ENCODE data around the gene SYTL2.

The SYTL2 gene

DNA sequence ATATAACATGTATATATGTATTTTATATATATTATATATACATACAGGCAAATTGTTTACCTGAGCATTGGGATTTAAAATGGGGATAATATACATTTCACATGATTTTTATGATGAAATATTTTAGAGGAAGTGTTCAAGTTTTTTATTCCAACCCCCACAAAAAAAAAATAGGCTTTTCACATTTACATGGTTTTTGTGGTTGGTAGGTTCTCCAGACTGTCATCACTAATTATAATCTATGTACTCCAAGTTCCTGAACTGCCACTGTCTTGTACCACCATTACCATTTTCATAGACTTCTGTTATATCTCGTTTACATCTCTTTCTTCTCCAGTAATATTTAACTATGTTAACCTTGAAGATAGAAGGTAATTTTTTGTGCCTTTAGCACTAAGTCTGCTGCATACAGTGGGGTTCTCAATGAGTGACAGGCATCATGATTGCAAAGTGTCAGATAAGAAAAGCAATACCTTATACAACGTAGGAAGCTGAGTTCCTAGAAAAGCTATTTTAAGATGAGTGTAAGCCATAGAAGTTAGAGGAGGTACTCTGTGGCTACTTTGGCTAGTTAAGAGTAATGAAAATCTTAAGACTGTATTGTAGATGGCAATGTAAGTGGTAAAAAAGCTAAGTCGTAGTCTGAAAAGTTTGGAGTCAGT, 158.0 kb downstream of the SYTL2 start:
- no peak for DNase-seq (ENCODE audit: low spot score)

DNA sequence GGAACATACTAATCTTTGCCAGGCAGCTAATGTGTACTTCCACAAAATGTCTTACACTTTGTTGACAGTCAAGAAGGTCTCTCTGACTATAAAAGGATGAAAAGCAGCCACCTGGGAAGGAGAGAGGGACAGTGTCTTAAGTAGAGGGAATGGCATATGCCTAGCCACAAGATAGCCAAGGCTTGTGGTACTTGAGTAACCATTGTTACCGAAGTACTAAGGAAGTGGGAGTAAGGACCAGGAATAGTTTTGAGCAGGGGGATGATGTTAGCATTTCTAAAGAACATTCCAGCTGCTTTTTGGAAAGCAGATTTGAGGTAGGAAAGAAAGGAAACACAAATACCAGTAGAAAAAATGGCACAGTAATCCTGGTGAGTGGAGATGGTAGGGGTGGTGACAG, 159.8 kb downstream of the SYTL2 start:
- no peak for DNase-seq (ENCODE audit: low spot score)

DNA sequence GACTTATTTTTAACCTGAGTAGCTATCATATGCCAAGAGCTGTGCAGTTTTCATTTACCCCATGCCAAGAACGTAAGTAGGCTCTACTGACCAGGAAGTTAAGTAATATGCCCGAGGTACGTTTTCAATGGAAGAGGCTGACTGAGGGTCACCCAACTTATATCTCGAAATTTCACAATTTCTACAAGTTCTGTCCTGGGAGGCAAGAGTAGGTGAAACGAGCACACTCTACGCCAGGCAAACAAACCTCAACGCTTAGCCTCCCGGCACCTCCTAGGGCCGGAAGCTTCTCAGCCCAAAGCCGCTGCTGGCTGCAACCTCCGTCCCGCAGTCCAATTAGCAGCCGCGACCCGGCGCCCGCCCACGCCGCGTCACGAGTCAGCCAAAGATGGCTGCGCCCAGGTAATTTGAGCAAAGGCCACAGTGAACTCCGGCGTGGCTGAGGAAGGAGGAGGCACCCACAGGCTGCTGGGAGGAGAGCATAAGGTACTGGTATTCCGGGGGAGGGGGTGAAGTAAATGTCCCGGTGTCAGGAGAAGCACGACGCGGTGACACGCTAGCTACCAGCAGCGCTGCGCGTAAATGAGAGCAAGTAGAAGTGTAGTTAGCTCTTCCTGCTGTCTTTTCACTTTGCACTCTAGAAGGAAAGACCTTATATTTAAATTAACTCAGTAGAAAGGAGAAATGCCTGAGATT, 163.2 kb downstream of the SYTL2 start, which contains the start of gene TMEM126A:
TMEM126A (plus strand) TSS at position 364 of the 696 bp plus-strand sequence. CDS start 2,289 bp downstream, outside the sequence.
- DNase-seq (ENCODE audit: low spot score), result peak; percentile 61

DNA sequence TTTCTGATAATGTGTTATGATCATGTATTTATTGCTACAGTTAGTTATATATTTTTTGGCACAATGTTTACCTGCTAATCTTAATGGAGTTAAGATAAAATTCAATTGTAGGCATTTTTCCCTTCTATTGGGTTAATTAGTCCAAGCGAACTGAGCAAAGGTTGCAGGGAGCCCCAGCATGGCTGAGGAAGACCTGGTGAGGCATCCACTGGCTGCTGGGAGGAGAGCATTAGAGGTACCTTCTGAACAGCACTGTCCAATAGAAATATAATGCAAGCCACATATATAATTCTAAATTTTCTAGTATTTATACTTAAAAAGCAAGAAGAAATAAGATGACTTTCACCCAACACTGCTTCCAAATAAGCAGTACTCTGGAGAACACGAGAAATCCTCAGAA, 163.9 kb downstream of the SYTL2 start:
- no peak for DNase-seq (ENCODE audit: low spot score)
